ENCODE results near the gene DAD1.

The DAD1 gene

DNA sequence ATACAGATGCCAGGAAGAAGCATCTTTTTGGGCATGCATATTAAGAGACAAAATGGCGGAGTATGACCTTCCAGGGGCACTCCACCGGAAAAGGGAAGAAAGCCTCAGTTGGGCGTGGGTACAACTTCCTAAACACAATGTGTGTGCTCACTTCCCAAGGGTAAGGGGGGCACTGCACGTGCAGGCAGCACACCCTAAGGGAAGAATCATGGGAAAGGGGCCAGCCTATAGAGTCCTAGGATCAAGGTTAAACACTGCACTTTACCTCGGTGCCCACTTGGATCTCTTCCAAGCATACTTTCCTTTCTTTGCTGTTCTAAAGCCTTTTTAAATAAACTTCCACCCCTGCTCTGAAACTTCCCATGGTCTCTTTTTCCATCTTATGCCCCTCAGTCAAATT lies 40.3 kb upstream of the DAD1 start:
- H3K36me3 ChIP-seq (ENCODE audit: control insufficient read depth in 2 of 2, insufficient read depth in 1 of 2, low read length in 2 of 2) = no peaks in the 10 kb centered on the region
- H3K9me3 ChIP-seq (ENCODE audit: control insufficient read depth, insufficient read depth, low read depth, low read length) = no peaks in the 10 kb centered on the region
- ChIA-PET POLR2A (no interaction called here), CTCF (interaction anchor here (0.6 kb wide), 1 partner anchor 224 kb away, joined by 4 read pairs; no protein-coding TSS in a partner anchor)
- no peak overlapping the region for H3K27ac ChIP-seq (ENCODE audit: extremely low read depth, low read depth, low read length)
- no peak for TF ChIP-seq ZNF23 (tag by site-specific recombination; IDR thresholded peaks at IDR 0.05; ENCODE audit: borderline replicate concordance)
- TF ChIP-seq ZNF560 (tag by site-specific recombination; IDR thresholded peaks at IDR 0.05; ENCODE audit: borderline replicate concordance) = no peak
- peaks cover 4% of the 10 kb centered on the region; the same call in 1 of the 2 replicates for H3K4me1 ChIP-seq (ENCODE audit: control insufficient read depth, insufficient read depth, low read length)
- no peak overlapping the region for H3K4me3 ChIP-seq (ENCODE audit: low read depth, low read length)

DNA sequence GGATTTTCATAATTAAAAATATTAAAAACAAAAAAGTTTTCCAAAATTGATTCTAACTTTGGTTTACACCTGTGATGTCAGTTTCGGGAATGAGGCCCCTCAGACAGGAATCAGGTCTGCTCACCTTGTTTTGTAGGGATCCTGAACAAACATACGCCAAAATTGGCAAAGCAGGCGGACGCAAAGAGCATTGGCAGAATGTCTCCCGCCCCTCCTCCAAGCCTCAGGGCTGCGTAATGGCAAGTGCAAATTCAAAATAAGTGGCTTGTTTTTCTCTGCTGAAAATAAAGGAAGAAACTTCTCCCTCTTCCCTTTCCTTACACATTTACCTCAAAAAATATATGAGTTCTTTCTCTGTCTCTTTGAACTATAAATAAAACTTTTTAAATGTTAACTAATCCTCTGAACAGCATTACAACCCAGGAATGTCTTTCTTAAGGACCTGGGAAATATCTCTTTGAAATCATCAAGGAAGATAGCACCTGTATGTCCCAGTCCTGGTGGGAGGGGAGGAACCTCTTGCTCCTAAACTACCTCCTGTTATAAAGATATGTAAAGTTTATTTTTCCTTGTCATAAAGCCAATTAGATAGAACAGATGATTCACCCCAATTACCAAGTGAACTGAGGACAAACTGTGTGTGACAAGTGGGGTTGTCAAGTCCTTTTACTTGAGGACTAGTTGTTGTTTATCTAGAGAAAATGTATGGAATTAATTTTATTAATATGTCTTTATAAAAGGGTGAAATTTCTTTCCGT lies 38.7 kb upstream of the DAD1 start:
- Histone ChIP-seq H3K4me1 (ENCODE audit: control insufficient read depth, insufficient read depth, low read length) (peaks cover 4% of the 10 kb centered on the region; the same call in 1 of the 2 replicates), H3K36me3 (ENCODE audit: control insufficient read depth in 2 of 2, insufficient read depth in 1 of 2, low read length in 2 of 2) (no peaks in the 10 kb centered on the region), H3K9me3 (ENCODE audit: control insufficient read depth, insufficient read depth, low read depth, low read length) (no peaks in the 10 kb centered on the region), H3K4me3 (ENCODE audit: low read depth, low read length) (no peak overlapping the region), H3K27ac (ENCODE audit: extremely low read depth, low read depth, low read length) (no peak overlapping the region)
- ChIA-PET POLR2A (no interaction called here), CTCF (no interaction called here)
- TF ChIP-seq ZBTB20 (tag by site-specific recombination; IDR thresholded peaks at IDR 0.05) (no peak), ZNF138 (tag by site-specific recombination; IDR thresholded peaks at IDR 0.05; ENCODE audit: borderline replicate concordance) (no peak)

DNA sequence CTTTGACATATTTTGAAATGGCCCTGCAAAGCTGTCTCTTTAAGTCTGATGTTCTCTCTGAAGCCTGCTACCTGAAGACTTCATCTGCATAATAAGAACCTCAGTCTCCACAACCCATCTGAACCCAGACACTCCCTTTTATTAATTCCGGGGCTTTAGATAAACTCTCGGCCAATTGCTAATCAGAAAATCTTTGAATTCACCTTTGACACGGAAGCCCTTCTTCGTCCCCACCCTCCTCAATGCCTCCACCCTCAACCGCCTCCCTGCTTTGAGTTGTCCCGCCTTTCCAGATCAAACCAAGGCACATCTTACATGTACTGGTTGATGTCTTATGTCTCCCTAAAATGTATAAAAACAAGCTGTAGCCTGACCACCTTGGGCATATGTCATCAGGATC lies 37.6 kb upstream of the DAD1 start:
- TF ChIP-seq ZNF558 (tag by site-specific recombination; IDR thresholded peaks at IDR 0.05) (no peak), KLF1 (tag by site-specific recombination; IDR thresholded peaks at IDR 0.05) (0 out of 2 replicates have a peak, but pooled peaks have one; percentile 28)
- H3K27ac ChIP-seq (ENCODE audit: extremely low read depth, low read depth, low read length) = no peak overlapping the region
- H3K36me3 ChIP-seq (ENCODE audit: control insufficient read depth in 2 of 2, insufficient read depth in 1 of 2, low read length in 2 of 2) = no peaks in the 10 kb centered on the region
- H3K4me3 ChIP-seq (ENCODE audit: low read depth, low read length) = no peak overlapping the region
- peaks cover 4% of the 10 kb centered on the region; the same call in 1 of the 2 replicates for H3K4me1 ChIP-seq (ENCODE audit: control insufficient read depth, insufficient read depth, low read length)
- ChIA-PET POLR2A (no interaction called here), CTCF (interaction anchor here (0.6 to 1.0 kb wide), 2 partner anchors 26 to 198 kb away, joined by 3 read pairs; no protein-coding TSS in a partner anchor)
- no peaks in the 10 kb centered on the region for H3K9me3 ChIP-seq (ENCODE audit: control insufficient read depth, insufficient read depth, low read depth, low read length)

DNA sequence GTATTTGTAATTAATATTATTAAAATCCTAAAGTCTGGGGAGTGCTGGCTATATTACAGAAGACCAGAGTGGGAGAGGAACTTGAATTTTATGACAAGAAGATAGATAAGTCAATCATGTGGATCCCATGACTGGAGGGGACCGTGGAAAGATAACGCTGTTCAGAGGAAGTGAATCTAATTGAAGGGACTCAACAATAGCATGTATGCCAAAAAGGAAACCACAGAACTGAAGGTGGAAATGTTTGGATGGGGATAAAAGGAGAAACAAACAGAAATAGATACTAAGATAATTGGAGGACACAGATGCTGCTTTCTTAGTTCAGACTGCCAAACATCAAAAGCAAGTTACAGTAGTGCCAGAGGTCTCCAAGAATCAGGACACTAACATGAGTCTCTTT lies 34.0 kb upstream of the DAD1 start:
- no peak for TF ChIP-seq ZNF138 (tag by site-specific recombination; IDR thresholded peaks at IDR 0.05; ENCODE audit: borderline replicate concordance)
- ChIA-PET CTCF (interaction anchor here (0.6 kb wide), 1 partner anchor 526 kb away, joined by 3 read pairs; no protein-coding TSS in a partner anchor), POLR2A (no interaction called here)
- Histone ChIP-seq H3K4me3 (ENCODE audit: low read depth, low read length) (no peak overlapping the region), H3K9me3 (ENCODE audit: control insufficient read depth, insufficient read depth, low read depth, low read length) (no peaks in the 10 kb centered on the region), H3K4me1 (ENCODE audit: control insufficient read depth, insufficient read depth, low read length) (peaks cover 4% of the 10 kb centered on the region; the same call in 1 of the 2 replicates), H3K27ac (ENCODE audit: extremely low read depth, low read depth, low read length) (no peak overlapping the region), H3K36me3 (ENCODE audit: control insufficient read depth in 2 of 2, insufficient read depth in 1 of 2, low read length in 2 of 2) (no peaks in the 10 kb centered on the region)

DNA sequence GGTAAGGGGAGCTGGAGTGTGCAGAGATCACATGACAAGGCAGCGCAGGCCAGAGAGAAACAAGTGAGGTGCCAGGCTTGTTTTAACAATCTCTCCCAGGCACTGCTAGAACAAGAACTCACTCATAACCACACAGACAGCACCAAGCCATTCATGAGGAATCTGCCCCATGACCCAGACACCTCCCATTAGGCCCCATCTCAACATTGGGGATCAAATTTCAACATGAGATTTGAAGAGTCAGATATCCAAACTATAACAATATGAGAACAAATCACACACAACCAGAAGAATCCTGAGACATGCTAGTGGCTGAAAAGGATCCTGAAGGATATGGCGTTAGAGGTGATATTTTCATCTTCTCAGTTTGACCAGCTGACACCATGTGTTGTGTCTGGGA lies 33.2 kb upstream of the DAD1 start:
- ChIA-PET POLR2A (no interaction called here), CTCF (interaction anchor here (0.6 to 0.9 kb wide), 2 partner anchors 30 to 525 kb away, joined by 3 read pairs; no protein-coding TSS in a partner anchor)
- H3K4me3 ChIP-seq (ENCODE audit: low read depth, low read length) = no peak overlapping the region
- no peaks in the 10 kb centered on the region for H3K36me3 ChIP-seq (ENCODE audit: control insufficient read depth in 2 of 2, insufficient read depth in 1 of 2, low read length in 2 of 2)
- H3K27ac ChIP-seq (ENCODE audit: extremely low read depth, low read depth, low read length) = no peak overlapping the region
- H3K4me1 ChIP-seq (ENCODE audit: control insufficient read depth, insufficient read depth, low read length) = no peaks in the 10 kb centered on the region
- H3K9me3 ChIP-seq (ENCODE audit: control insufficient read depth, insufficient read depth, low read depth, low read length) = no peaks in the 10 kb centered on the region
- no peak for TF ChIP-seq TRIM28 (IDR thresholded peaks at IDR 0.05; ENCODE audit: borderline replicate concordance, low read length)
- no peak for TF ChIP-seq GLIS2 (tag by site-specific recombination; IDR thresholded peaks at IDR 0.05)
- TF ChIP-seq YY1 (tag by site-specific recombination; IDR thresholded peaks at IDR 0.05) = no peak
- no peak for TF ChIP-seq ZNF423 (tag by site-specific recombination; IDR thresholded peaks at IDR 0.05)
- TF ChIP-seq ZSCAN30 (tag by site-specific recombination; IDR thresholded peaks at IDR 0.05) = no peak
- TF ChIP-seq MYNN (tag by site-specific recombination; IDR thresholded peaks at IDR 0.05; ENCODE audit: borderline replicate concordance) = no peak
- TF ChIP-seq, protein P1, sequence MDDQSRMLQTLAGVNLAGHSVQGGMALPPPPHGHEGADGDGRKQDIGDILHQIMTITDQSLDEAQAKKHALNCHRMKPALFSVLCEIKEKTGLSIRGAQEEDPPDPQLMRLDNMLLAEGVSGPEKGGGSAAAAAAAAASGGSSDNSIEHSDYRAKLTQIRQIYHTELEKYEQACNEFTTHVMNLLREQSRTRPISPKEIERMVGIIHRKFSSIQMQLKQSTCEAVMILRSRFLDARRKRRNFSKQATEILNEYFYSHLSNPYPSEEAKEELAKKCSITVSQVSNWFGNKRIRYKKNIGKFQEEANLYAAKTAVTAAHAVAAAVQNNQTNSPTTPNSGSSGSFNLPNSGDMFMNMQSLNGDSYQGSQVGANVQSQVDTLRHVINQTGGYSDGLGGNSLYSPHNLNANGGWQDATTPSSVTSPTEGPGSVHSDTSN (CRISPR knock-in tag; IDR thresholded peaks at IDR 0.05) = no peak
- TF ChIP-seq, protein P2, sequence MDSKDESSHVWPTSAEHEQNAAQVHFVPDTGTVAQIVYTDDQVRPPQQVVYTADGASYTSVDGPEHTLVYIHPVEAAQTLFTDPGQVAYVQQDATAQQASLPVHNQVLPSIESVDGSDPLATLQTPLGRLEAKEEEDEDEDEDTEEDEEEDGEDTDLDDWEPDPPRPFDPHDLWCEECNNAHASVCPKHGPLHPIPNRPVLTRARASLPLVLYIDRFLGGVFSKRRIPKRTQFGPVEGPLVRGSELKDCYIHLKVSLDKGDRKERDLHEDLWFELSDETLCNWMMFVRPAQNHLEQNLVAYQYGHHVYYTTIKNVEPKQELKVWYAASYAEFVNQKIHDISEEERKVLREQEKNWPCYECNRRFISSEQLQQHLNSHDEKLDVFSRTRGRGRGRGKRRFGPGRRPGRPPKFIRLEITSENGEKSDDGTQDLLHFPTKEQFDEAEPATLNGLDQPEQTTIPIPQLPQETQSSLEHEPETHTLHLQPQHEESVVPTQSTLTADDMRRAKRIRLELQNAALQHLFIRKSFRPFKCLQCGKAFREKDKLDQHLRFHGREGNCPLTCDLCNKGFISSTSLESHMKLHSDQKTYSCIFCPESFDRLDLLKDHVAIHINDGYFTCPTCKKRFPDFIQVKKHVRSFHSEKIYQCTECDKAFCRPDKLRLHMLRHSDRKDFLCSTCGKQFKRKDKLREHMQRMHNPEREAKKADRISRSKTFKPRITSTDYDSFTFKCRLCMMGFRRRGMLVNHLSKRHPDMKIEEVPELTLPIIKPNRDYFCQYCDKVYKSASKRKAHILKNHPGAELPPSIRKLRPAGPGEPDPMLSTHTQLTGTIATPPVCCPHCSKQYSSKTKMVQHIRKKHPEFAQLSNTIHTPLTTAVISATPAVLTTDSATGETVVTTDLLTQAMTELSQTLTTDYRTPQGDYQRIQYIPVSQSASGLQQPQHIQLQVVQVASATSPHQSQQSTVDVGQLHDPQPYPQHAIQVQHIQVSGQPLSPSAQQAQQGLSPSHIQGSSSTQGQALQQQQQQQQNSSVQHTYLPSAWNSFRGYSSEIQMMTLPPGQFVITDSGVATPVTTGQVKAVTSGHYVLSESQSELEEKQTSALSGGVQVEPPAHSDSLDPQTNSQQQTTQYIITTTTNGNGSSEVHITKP (tag by site-specific recombination; IDR thresholded peaks at IDR 0.05) = peak; percentile 38; the same call in 1 of the 2 replicates
